Measurements from ENCODE around the gene DZIP1. TPM values are rescaled to one million over a fixed set of nuclear protein-coding genes. Genes with fewer than 3 reads are reported as not detected.
"Not testable (repeated sequence)": the region's sequence is repeated elsewhere in the genome, so short reads cannot be mapped to it uniquely, and the experiment has no call there.

DZIP1 gene
- total RNA-seq, 2 experiments from 2014 or later: 0.26 to 0.34 TPM

DNA sequence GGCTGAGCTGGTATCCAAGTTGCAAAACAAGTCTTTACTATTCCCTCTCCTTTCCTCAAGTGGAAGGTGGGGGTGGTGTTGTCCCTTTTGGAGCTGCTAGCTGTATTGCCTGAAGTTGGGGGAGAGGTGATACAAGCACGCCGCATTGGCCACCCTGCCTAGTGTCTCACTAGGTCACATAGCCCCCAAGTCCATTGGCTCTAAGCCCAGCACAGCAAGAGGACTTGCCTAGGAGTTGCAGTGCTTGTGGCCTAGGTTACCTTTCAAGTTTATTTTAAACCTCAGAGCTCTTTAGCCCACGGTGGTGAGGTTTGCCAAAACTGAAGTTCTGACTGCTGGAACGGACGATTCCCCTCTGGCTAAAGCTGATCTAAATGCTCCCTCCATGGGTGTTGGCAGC, 27.1 kb upstream of the DZIP1 start:
- POLR2A ChIA-PET: no interaction called here
- CTCF ChIA-PET: no interaction called here
- H3K9me3 Mint-ChIP-seq (ENCODE audit: insufficient read depth): peaks cover 31% of the 10 kb centered on the region

DNA sequence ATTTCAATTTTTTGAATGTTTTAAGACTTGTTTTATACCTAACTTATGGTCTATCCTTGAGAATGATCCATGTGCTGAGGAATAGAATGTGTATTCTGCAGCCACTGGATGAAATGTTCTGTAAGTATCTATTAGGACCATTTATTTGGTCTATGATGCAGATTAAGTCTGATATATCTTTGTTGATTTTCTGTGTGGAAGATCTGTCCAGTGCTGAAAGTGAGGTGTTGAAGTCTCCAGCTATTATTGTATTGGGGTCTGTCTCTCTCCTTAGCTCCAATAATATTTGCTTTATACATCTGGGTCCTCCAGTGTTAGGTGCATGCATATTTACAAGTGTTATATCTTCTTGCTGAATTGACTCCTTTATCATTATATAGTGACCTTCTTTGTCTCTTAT, 22.7 kb upstream of the DZIP1 start:
- H3K4me1 Mint-ChIP-seq (ENCODE audit: low read depth); ATAC-seq; H3K4me3 Mint-ChIP-seq; H3K36me3 Mint-ChIP-seq (ENCODE audit: low read depth); H3K27ac Mint-ChIP-seq; POLR2A ChIA-PET; CTCF ChIA-PET; DNase-seq: not testable (repeated sequence)
- Mint-ChIP-seq H3K9me3 (ENCODE audit: insufficient read depth) (peaks cover 37% of the 10 kb centered on the region), H3K27me3 (ENCODE audit: low read depth) (peaks cover 31% of the 10 kb centered on the region)

More for the DNA sequence above, 27.1 kb upstream of the DZIP1 start:
- Mint-ChIP-seq H3K4me3 (no peak overlapping the region), H3K27ac (no peak overlapping the region), H3K4me1 (ENCODE audit: low read depth) (peaks cover 16% of the 10 kb centered on the region), H3K36me3 (ENCODE audit: low read depth) (peaks cover 9% of the 10 kb centered on the region), H3K27me3 (ENCODE audit: low read depth) (peaks cover 16% of the 10 kb centered on the region)
- DNase-seq: no peak
- ATAC-seq: no peak

DNA sequence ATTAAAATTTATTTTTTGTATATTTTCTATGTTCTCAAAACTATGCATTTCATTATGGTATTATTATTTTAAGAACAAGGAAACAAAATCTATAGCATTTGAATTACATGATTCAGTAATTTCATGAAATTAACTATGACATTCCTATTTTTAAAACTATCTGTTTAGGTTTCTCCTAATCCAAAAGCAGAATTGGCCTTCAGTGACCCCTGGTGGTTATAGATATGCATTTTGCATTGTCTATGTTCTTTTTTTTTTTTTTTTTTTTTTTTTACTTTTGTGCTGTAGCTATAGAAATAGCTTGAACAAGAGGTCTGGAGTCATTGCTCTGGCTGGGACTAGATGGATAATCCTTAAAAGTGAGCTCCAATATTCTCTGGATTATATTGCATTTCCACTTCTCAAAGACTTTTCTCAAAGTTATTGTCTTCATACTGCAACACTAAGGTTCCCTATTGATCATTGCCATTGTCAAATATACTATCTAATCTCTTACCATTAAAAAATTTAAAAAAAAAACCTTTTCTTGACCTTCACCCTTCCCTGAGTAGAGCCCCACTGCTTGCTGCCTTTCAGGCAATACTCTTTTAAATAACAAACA, 16.6 kb upstream of the DZIP1 start:
- H3K27ac Mint-ChIP-seq: no peak overlapping the region
- ChIA-PET POLR2A (no interaction called here), CTCF (interaction anchor here (1.0 to 2.0 kb wide), 5 partner anchors 37 to 173 kb away, joined by 3 to 14 read pairs (median 8); no protein-coding TSS in a partner anchor)
- ATAC-seq (no peak), DNase-seq (peak; percentile 44)
- H3K4me1 Mint-ChIP-seq (ENCODE audit: low read depth): no peaks in the 10 kb centered on the region
- H3K4me3 Mint-ChIP-seq: no peak overlapping the region
- peaks cover 21% of the 10 kb centered on the region for H3K27me3 Mint-ChIP-seq (ENCODE audit: low read depth)
- no peaks in the 10 kb centered on the region for H3K36me3 Mint-ChIP-seq (ENCODE audit: low read depth)
- H3K9me3 Mint-ChIP-seq (ENCODE audit: insufficient read depth): peaks cover 4% of the 10 kb centered on the region

DNA sequence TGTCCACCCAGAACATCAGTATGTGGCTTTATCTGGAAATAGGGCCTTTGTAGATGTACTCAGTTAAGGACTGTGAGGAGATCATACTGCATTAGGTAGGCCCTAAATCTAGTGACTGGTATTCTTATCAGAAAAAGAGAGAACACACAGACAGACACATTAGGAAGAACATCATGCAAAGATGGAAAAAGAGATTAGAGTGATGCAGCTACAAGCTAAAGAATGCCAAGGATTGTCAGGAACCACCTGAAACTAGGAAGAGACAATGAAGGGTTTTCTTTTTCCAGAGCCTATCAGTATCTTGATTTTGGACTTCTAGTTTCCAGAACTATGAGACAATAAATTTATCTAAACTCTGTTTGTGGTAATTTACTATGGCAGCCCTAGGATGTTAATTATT, 15.0 kb upstream of the DZIP1 start:
- POLR2A ChIA-PET: no interaction called here
- no peak for DNase-seq
- Mint-ChIP-seq H3K4me3 (no peak overlapping the region), H3K9me3 (ENCODE audit: insufficient read depth) (no peaks in the 10 kb centered on the region), H3K27ac (no peak overlapping the region), H3K36me3 (ENCODE audit: low read depth) (no peaks in the 10 kb centered on the region), H3K27me3 (ENCODE audit: low read depth) (peaks cover 16% of the 10 kb centered on the region), H3K4me1 (ENCODE audit: low read depth) (no peaks in the 10 kb centered on the region)
- ATAC-seq: no peak
- CTCF ChIA-PET: interaction anchor here (1.2 to 2.0 kb wide), 3 partner anchors 35 to 140 kb away, joined by 3 to 14 read pairs (median 8); no protein-coding TSS in a partner anchor

DNA sequence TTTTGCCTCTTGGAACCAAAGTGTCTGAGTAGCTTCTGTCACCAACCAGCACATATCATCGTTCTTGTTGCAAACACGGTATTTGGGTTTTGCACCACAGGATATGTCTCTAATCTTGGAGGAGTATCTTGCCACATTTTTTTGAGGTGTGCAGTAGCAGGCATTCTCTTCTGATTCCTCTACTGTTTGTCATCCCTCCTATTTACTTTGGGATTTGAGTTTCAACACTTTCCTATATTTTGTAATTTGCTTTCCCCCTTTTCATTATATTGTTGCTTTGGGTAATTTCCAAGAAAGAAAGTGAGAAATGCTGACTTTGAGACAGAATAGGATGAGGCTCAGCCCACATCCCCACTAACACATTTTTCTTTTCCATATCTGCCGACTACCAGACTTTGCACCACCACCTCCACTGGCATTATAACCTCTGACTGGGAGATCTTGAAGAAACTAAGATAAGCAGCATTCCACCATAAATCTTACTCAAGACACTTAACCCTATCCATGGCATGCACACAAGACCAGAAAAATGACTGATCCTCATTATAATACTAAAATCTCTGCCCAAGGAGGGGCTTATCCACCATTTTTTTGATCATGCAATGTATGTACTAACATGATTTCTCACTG, 12.0 kb upstream of the DZIP1 start:
- H3K27ac Mint-ChIP-seq: no peak overlapping the region
- ChIA-PET CTCF (no interaction called here), POLR2A (no interaction called here)
- H3K4me3 Mint-ChIP-seq: no peak overlapping the region
- no peaks in the 10 kb centered on the region for H3K9me3 Mint-ChIP-seq (ENCODE audit: insufficient read depth)
- no peaks in the 10 kb centered on the region for H3K4me1 Mint-ChIP-seq (ENCODE audit: low read depth)
- peaks cover 17% of the 10 kb centered on the region for H3K27me3 Mint-ChIP-seq (ENCODE audit: low read depth)
- no peak for DNase-seq
- no peak for ATAC-seq
- no peaks in the 10 kb centered on the region for H3K36me3 Mint-ChIP-seq (ENCODE audit: low read depth)

DNA sequence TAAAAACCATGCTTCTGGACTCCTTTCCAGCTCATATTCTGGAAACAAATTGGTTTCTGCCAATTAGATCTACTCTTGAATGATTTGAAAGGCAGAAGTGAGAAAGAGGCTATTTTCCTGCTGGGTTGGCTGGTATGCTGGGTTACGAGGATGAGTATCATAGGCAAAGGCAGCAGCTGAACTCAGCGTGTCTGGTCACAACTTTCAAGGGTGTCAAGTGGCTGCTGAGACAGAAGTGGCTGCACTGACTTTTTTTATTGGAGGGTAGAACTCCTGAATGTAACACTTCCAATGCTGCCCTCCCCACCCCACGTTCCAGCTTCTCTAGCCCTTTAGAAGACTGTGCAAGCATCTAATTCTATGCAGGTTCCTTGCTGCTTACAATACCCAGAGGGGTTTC, 8.3 kb upstream of the DZIP1 start:
- ChIA-PET CTCF (no interaction called here), POLR2A (no interaction called here)
- no peak for ATAC-seq

DNA sequence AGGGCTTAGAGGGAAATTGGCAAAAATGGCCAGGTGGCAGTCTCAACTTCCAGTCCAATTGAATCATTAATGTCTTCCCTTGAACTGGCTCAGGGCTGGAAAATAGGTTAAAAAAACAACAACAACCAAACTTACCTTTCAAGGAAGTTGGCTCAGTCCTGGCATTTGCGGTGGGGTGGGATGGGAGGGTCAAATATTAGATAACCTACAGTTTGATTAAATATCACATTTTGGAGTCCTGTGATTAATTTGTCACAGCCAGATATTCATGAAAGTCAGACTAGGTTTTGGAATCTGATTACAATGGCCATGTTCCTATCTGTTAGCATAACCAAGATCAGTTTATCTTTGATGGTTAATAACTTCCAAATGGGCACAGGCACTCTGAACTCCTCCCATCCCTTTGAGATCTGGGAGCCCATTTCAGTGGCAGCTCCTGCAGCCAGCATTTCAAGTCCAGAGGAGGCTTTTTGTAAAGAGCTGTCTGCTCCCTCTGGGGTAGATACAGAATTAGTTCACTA, 7.8 kb upstream of the DZIP1 start:
- no peaks in the 10 kb centered on the region for H3K4me1 Mint-ChIP-seq (ENCODE audit: low read depth)
- POLR2A ChIA-PET: no interaction called here
- no peak for DNase-seq
- H3K36me3 Mint-ChIP-seq (ENCODE audit: low read depth): no peaks in the 10 kb centered on the region
- H3K9me3 Mint-ChIP-seq (ENCODE audit: insufficient read depth): no peaks in the 10 kb centered on the region
- no peak overlapping the region for H3K27ac Mint-ChIP-seq
- no peak for ATAC-seq
- CTCF ChIA-PET: no interaction called here
- H3K4me3 Mint-ChIP-seq: no peak overlapping the region
- peaks cover 19% of the 10 kb centered on the region for H3K27me3 Mint-ChIP-seq (ENCODE audit: low read depth)

More for the DNA sequence above, 8.3 kb upstream of the DZIP1 start:
- no peaks in the 10 kb centered on the region for H3K36me3 Mint-ChIP-seq (ENCODE audit: low read depth)
- H3K27me3 Mint-ChIP-seq (ENCODE audit: low read depth): peaks cover 17% of the 10 kb centered on the region
- no peak overlapping the region for H3K27ac Mint-ChIP-seq
- DNase-seq: no peak
- H3K4me3 Mint-ChIP-seq: no peak overlapping the region
- no peaks in the 10 kb centered on the region for H3K9me3 Mint-ChIP-seq (ENCODE audit: insufficient read depth)
- H3K4me1 Mint-ChIP-seq (ENCODE audit: low read depth): no peaks in the 10 kb centered on the region

DNA sequence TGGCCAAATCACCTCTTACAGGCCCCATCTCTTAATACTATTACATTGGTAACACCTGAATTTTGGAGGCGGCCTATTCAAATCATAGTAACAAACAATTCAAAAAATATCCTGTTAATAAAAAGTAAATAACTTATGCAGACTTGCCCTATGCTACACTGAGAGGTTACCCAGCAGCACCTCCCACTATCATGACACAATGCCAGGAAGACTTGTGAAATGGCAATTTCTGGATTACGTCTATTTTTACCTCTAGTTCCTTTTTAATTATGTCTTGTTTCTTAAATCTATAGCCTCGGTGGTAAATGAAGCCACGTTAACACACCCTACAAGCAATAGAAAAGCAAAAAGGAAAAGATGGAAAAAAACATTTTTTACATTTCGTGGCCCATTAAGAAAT, 6.2 kb upstream of the DZIP1 start:
- ATAC-seq: no peak
- ChIA-PET CTCF (no interaction called here), POLR2A (no interaction called here)

DNA sequence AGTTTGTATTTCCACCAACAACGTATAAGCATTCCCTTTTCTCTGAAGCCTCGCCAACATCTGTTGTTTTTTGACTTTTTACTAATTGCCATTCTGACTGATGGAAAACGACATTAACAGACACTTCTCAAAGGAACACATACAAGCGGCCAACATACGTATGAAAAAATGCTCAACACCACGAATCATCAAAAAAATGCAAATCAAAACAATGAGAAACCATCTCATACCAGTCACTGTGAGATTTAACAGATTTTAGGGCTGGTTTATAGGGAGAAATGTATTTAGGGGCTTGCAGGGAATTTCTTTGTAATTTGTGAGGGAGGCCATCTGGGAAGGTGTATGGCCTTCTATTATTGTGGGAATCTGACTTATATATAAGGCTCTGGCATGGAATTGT, 2.8 kb upstream of the DZIP1 start:
- Mint-ChIP-seq H3K36me3 (ENCODE audit: low read depth) (no peaks in the 10 kb centered on the region), H3K9me3 (ENCODE audit: insufficient read depth) (no peaks in the 10 kb centered on the region), H3K4me3 (no peak overlapping the region), H3K27ac (no peak overlapping the region), H3K4me1 (ENCODE audit: low read depth) (peaks cover 10% of the 10 kb centered on the region), H3K27me3 (ENCODE audit: low read depth) (peaks cover 22% of the 10 kb centered on the region)
- ChIA-PET CTCF (no interaction called here), POLR2A (no interaction called here)
- ATAC-seq (no peak), DNase-seq (no peak)

More for the DNA sequence above, 6.2 kb upstream of the DZIP1 start:
- H3K9me3 Mint-ChIP-seq (ENCODE audit: insufficient read depth): no peaks in the 10 kb centered on the region
- no peak overlapping the region for H3K4me3 Mint-ChIP-seq
- DNase-seq: no peak
- peaks cover 15% of the 10 kb centered on the region for H3K27me3 Mint-ChIP-seq (ENCODE audit: low read depth)
- H3K4me1 Mint-ChIP-seq (ENCODE audit: low read depth): no peaks in the 10 kb centered on the region
- H3K27ac Mint-ChIP-seq: no peak overlapping the region
- H3K36me3 Mint-ChIP-seq (ENCODE audit: low read depth): no peaks in the 10 kb centered on the region

DNA sequence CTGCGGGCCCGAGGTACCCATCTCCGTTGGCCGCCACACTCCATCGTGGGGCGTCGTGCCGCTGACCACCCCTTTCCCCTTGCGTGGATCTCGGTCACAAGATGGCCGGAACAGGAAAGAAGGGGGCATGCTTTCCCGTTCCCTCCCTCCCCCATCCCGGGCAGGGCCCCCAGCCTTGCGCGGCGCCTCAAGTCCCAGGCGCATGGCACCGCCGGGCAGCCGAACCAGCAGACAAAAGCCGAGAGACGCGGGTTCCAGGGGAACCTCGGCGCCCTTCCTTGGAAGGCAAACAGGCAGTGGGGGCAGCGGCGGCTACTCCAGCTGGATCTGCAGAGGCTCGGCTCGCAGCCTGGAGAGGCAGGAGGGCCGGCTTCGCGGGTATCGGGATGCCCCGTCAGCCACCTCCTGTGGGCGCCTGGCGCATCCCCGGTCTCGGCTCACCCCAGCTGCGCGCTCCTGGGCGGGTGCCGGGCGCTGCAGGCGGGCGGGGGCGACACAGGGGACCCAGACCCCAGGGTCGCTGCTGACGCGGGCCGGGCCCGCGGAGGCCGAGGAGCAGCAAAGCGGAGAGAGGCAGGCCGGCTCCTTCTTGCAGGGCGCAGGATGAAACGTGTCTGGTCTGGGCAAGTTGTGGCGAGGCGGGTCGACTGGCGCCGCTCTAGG, 439 bp downstream of the DZIP1 start:
- H3K36me3 Mint-ChIP-seq (ENCODE audit: low read depth): no peaks in the 10 kb centered on the region
- H3K4me3 Mint-ChIP-seq: peak overlapping the region; percentile 70
- peaks cover 33% of the 10 kb centered on the region for H3K27me3 Mint-ChIP-seq (ENCODE audit: low read depth)
- POLR2A ChIA-PET: no interaction called here
- no peak overlapping the region for H3K27ac Mint-ChIP-seq
- no peak for DNase-seq
- peaks cover 10% of the 10 kb centered on the region for H3K4me1 Mint-ChIP-seq (ENCODE audit: low read depth)
- CTCF ChIA-PET: no interaction called here
- no peaks in the 10 kb centered on the region for H3K9me3 Mint-ChIP-seq (ENCODE audit: insufficient read depth)
- ATAC-seq: peak; percentile 52

DNA sequence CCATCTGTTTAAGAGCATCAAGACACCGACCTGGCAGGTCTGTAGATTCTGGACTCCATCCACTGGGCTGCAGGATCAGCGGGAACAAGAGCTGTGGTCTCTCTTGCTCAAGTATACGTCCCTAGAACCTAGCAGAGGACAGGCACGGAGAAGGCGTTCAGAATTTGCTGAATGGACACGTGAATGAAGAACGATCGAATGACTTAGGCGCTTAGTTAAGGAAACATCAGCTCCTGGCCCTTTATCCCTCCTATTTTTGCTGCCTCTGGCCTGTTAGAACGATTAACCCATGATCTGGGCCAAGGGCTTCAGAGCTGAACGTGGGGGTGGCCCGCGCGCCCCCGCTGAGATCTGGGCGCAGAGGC, 953 bp downstream of the DZIP1 start:
- H3K36me3 Mint-ChIP-seq (ENCODE audit: low read depth): no peaks in the 10 kb centered on the region
- POLR2A ChIA-PET: no interaction called here
- CTCF ChIA-PET: no interaction called here
- peaks cover 10% of the 10 kb centered on the region for H3K4me1 Mint-ChIP-seq (ENCODE audit: low read depth)
- ATAC-seq: no peak
- peaks cover 36% of the 10 kb centered on the region for H3K27me3 Mint-ChIP-seq (ENCODE audit: low read depth)
- peak overlapping the region; percentile 39 for H3K4me3 Mint-ChIP-seq
- H3K9me3 Mint-ChIP-seq (ENCODE audit: insufficient read depth): no peaks in the 10 kb centered on the region
- DNase-seq: no peak
- no peak overlapping the region for H3K27ac Mint-ChIP-seq

DNA sequence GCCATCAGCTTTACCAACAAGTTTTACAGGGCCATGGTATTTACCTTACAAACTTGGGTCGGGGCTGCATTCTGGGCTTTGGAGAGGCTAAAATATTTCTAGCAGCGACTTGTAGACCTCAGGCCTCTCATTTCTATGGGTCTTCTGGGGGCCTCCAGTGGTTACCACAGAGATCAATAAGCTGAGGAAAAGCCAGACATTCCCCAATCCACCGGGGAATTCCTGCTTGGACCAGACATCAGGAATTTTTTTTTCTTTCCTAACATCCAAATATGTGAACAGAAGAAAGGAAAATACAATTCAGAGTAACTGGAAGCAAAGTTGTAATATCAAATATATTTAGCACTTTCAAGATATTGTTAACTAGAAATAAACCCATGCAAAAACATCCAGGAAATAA, 1.5 kb downstream of the DZIP1 start:
- CTCF ChIA-PET: no interaction called here
- POLR2A ChIA-PET: no interaction called here
- H3K4me3 Mint-ChIP-seq: no peak overlapping the region
- peaks cover 10% of the 10 kb centered on the region for H3K4me1 Mint-ChIP-seq (ENCODE audit: low read depth)
- H3K27me3 Mint-ChIP-seq (ENCODE audit: low read depth): peaks cover 36% of the 10 kb centered on the region
- no peak overlapping the region for H3K27ac Mint-ChIP-seq
- ATAC-seq (no peak), DNase-seq (no peak)
- H3K9me3 Mint-ChIP-seq (ENCODE audit: insufficient read depth): no peaks in the 10 kb centered on the region
- no peaks in the 10 kb centered on the region for H3K36me3 Mint-ChIP-seq (ENCODE audit: low read depth)
